Right renal cortex interstitium (tissue), 3 donors: Measurements from ENCODE around the gene LEKR1. TPM values are rescaled to one million over a fixed set of nuclear protein-coding genes. Genes with fewer than 3 reads are reported as not detected.
A peak's percentile ranks its signal among the peaks of the same experiment; 100 is the strongest.
"Not testable (repeated sequence)": the region's sequence is repeated elsewhere in the genome, so short reads cannot be mapped to it uniquely, and the experiment has no call there.

Source experiments
- DNase-seq, 3 donors: peaks; one replicate each; pipeline ENCODE4 v3.0.0-alpha.2; 2013; ENCODE audit warnings: low read depth in 3 of 3, low spot score in 2 of 3
- polyA plus RNA-seq, 3 donors: library from polyadenylated mRNA; unstranded; fragments of 120-200 nt; gene quantifications; one replicate each; pipeline ENCODE4 v1.2.1, GENCODE V29; 2013; ENCODE audit not compliant: insufficient read length in 3 of 3

Gene LEKR1
- 1 to 10 TPM; 2.3 to 2.6 (median 2.5) TPM for polyA plus RNA-seq

GRCh38 chr3:156826144-156826895 is at the start of gene LEKR1:
LEKR1 (plus strand) TSS chr3:156826353; CDS start chr3:156829330, 2,977 bp downstream.
- peak; percentile 75 to 88 (median 79) for DNase-seq

- DNase-seq, result no peak
These were observed 49.3 kb upstream of the LEKR1 start for GRCh38 chr3:156776871-156777270.

DNA sequence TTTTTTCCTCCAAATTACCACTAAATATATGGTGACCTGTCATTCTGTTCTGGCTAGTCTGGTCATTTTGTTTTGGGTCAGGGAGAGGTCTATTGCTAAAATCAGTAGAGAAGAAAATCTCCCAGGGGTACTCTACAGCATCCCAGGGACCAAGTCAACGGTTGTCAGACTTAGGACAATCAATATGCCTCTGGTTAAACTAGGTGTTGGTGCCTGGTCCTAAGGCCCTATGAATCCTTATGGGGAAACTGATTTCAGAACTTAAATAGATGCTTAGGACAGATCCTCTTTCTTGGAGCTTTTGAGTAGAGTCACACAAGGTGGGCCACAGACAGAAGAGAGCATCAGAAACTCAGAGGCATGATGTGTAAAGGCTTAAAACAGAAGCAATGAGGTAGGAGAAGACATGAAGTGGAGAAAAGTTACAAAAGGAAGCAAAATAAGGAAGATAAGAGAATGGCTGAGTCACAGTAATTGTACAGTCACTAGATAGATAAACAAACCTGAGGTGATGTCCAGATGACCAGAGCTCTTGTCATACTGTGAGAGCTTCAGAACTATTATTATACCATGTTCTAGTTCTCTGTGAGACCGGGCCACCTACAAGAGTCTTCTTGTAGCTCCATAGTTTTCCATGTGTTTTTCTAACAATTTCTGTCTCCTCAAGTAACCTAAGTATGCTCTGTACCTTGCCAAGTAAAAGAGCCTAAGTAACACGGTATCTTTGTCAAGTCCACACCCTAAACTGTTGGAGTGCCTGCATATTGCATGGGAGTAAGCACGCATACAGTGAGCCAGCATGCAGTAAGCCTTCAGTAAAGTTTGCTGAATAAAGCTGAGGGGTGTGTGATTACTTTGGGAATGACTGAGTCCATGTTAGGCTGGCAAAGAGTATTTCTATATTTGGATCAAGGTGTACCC is 44.6 kb upstream of the LEKR1 start:
- DNase-seq, result no peak

DNA sequence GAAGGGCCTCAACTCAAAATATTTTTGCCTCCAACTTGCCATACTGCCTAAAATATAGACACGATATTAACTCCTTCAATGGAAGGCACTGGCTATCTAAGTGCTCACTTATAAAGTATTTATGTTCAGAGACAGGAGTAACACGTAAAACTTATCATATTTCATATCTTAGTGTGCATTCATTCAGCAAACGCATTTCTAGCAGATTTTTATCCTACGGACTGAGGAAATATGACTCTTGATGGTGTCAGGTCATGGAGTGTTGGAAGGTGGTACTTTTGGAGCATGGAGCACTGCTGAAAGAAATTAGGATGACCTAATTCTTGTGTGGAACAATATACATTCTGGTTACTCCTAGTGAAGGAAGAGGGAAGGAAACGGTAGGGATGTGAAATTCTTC is 43.8 kb upstream of the LEKR1 start:
- DNase-seq, result no peak

- DNase-seq, result no peak
These were observed 43.2 kb upstream of the LEKR1 start for GRCh38 chr3:156782921-156783320.

DNA sequence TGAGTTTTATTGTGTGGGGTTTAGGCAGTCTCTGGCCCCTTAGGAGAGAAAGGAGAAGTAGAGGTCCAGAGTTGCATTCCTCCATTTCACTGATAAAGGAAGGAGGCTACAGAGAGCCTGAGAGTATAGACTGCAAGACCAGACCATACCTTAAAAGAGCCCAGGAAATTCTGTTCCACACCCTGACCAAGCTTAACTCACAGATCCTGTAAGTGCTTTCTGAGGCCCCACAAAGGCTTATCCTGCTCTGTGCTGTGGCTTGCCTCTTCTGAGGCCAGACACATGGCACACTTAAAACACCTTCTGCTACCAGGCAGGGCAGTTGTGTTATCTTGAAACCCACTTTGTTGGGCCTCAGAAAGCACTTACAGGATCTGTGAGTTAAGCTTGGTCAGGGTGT is 39.2 kb upstream of the LEKR1 start:
- no peak for DNase-seq

- no peak for DNase-seq
These were observed 38.1 kb upstream of the LEKR1 start for GRCh38 chr3:156787926-156788663.

- DNase-seq, result no peak
These were observed 37.3 kb upstream of the LEKR1 start for GRCh38 chr3:156788846-156789245.

- no peak for DNase-seq
These were observed 36.0 kb upstream of the LEKR1 start for GRCh38 chr3:156790156-156790555.

GRCh38 chr3:156792114-156792513 is 34.0 kb upstream of the LEKR1 start:
- DNase-seq, result no peak

- DNase-seq, result no peak
These were observed 33.6 kb upstream of the LEKR1 start for GRCh38 chr3:156792536-156792935.

DNA sequence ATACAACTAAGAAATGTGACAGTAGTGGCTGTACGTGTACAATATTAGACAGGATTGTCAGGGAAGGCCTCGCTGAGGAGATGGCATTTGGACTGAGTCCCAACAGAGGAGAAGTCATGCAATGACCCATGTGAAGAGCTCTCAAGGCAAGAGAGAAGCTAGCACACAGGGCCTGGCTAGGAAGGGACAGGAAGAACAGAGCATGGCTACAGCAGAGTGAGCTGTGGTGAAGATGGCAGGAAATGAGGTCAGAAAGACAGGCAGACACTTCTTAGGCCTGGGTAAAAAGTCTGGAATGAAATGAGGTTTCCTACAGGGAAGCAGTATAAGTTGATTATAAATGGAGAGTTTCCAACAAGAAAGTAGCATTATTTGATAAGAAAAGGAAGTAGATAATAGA is 33.2 kb upstream of the LEKR1 start:
- no peak for DNase-seq

DNA sequence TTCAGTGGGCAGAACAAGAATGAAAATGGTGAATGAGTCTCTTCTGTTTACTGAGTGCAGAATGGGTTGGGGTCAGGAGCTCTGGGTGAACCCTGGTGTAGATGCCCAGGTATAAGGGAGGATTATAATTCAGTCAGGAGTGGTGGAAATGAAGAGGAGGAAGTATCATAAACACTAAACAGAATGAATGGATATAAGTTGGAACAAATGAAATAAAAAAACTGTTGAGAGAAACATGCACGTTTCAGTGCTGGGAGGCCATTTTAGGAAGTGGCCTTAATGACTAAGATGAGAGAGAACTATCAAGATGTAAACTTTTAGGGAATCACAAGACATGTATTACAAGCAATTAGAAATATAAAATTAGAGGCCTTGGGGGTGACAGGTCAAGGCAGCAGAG is 32.8 kb upstream of the LEKR1 start:
- no peak for DNase-seq

DNA sequence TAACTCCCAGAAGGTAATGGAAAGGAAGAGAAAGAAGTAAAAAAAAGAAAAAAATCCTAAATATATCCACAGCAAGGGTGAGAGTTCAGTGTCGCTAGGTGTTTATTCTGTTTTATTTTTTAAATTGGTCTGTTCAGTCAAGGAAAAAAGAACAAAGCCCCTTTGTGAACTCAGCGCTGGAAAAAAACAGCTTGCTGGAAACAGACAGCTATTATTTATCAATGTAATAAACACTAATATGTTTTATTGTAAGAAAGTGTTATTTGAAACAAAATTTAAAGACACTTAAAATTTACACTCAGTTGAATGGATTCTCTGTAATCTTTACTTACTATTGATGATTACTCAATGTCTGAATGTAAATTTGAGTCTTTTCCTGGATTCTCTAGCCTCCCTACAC is 32.3 kb upstream of the LEKR1 start:
- no peak for DNase-seq

DNA sequence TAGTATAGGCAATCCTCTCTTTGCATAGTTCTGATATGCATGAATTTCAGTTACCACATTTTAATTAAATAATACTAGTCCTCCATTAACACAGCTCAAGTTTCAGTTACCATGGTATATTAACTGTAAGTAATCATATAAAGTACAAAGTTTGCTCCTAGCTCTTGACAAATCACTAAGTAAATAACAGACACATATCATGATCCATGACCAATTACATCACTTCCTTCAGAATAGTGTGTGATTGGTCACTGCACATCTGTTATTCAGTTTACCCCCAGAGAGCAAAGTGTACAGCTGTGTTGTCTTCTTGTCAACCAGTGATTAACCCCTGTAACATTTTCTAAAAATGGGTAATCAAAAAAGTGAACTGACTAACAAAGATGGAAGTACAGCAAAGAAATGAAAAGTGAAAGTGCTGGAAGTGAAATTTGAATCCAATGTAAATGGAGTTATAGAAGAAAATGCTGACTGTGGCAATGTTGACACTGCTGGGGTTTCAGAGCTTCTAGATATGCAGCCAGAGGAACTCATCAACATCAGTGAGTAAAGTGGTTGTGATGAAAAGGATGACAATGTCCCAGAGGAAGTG is 30.2 kb upstream of the LEKR1 start:
- no peak for DNase-seq

DNA sequence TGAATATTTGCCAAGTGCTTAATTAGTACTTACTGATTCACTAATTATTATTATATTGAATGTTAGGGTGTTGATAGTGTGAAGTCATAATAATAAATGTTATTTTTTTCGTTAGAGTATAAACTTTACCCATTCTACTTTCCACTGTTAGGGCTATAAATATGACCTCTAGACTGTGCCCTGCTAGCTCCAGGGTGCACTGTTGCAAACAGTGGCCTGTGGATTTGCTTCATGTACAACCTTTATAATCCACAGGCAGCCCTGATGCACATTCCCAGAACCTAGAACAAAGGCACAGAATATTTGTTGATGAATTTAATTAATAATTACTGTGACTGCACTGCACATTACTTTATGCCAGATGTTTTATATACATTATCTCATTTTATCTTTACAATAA is 28.8 kb upstream of the LEKR1 start:
- DNase-seq, result no peak

- DNase-seq, result not testable (repeated sequence)
These were observed 25.9 kb upstream of the LEKR1 start for GRCh38 chr3:156800287-156800686.

DNA sequence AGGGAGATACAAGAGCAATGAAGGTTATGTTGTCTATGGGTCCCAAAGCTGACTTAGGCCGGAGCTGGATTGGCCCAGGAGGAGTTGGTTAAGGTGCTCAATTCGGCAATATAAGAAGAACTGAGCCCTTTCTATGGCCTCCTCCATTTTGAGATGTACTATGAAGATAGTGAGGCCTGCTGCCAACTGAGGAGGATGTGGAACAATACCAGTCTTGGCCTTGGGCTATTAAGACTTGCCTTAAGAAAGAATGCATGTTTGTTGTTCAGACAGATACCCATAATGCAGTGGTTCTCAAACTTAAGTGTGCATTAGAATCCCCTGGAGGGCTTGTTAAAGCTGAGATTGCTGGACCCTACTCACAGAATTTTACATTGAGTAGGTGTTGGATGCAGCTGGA is 24.4 kb upstream of the LEKR1 start:
- no peak for DNase-seq

DNA sequence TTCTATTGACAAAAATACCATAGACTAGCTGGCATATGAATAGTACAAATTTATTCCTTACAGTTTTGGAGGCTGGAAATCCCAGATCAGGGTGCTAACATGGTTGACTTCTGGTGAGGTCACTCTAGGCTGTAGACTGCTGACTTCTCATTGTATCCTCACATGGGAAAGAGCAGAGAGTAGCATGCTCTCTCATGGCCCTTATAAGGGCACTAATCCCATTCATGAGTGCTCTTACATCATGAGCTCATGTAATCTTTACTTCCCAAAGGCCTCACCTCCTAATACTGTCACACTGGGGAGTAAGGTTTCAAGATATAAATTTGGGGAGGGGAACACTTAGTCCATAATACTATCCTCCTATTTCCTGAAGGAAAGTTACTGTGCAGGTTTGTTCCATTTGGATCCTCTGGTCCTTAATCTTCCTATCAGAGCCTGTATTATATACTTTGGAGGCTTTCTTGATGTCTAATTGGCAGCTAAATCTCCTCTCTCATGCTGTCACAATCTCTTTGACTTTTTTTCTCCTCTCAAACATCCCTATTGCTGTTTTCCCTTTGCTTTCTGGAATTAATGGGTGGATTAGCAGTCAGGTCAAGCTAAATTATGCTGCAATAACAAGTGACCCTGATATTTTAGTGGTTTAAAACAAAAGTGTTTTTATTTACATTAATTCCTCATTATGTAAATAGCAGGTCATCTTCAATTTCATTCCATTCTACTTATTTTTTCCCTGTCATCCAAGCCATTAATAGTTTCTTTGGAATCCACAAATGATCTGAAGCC is 23.1 kb upstream of the LEKR1 start:
- no peak for DNase-seq
